Measurements from ENCODE around the gene ETS2.

- TF ChIP-seq CTCF (IDR thresholded peaks at IDR 0.05): no peak
- TF ChIP-seq POLR2A (IDR thresholded peaks at IDR 0.05): no peak
Measured at GRCh38 chr21:38833117-38833516, 27.4 kb downstream of the ETS2 start.

All from thyroid gland (tissue), 4 donors.